Measurements from ENCODE around the gene GTPBP2. TPM values are rescaled to one million over a fixed set of nuclear protein-coding genes. Genes with fewer than 3 reads are reported as not detected.

The GTPBP2 gene
- total and polyA plus RNA-seq, 2 donors: 35.4 to 60.0 TPM

- under 1% methylated on average over 38 of the region's 38 CpGs for WGBS
- peak overlapping the region in 1 of 2 donors; percentile 57 for H3K27ac ChIP-seq (ENCODE audit: low read depth in 1 of 2, low read length in 1 of 2)
- peaks cover 15 to 16% of the 10 kb centered on the region in 2 donors for H3K4me1 ChIP-seq (ENCODE audit: control insufficient read depth in 2 of 2, insufficient read depth in 2 of 2, low read length in 2 of 2)
Observed at GRCh38 chr6:43575105-43575771, 53.8 kb downstream of the GTPBP2 start.

GRCh38 chr6:43572015-43572414, 57.0 kb downstream of the GTPBP2 start:
- Histone ChIP-seq H3K27ac (ENCODE audit: low read depth in 1 of 2, low read length in 1 of 2) (no peak overlapping the region), H3K27me3 (ENCODE audit: control insufficient read depth in 2 of 2, insufficient read depth in 1 of 2, low read length in 1 of 2) (no peaks in the 10 kb centered on the region), H3K4me1 (ENCODE audit: control insufficient read depth in 2 of 2, insufficient read depth in 2 of 2, low read length in 2 of 2) (peaks cover 8 to 12% of the 10 kb centered on the region in 2 donors), H3K36me3 (ENCODE audit: control insufficient read depth in 2 of 2, insufficient read depth in 2 of 2, low read length in 1 of 2) (peaks cover 19 to 54% of the 10 kb centered on the region in 2 donors), H3K9me3 (ENCODE audit: control insufficient read depth in 2 of 2, insufficient read depth in 1 of 2, low read length in 1 of 2) (no peaks in the 10 kb centered on the region), H3K4me3 (ENCODE audit: low read length in 2 of 2) (no peak overlapping the region)
- no peak for DNase-seq (ENCODE audit: low read depth in 6 of 9, low spot score in 9 of 9)
- WGBS: 98% methylated on average over 4 of the region's 4 CpGs

More at GRCh38 chr6:43575105-43575771, 53.8 kb downstream of the GTPBP2 start:
- DNase-seq (ENCODE audit: low read depth in 6 of 9, low spot score in 9 of 9): peak in 3 of 9 donors; percentile 7 to 19 (median 11)
- Histone ChIP-seq H3K4me3 (ENCODE audit: low read length in 2 of 2) (peak overlapping the region; percentile 73 to 83), H3K9me3 (ENCODE audit: control insufficient read depth in 2 of 2, insufficient read depth in 1 of 2, low read length in 1 of 2) (no peaks in the 10 kb centered on the region), H3K36me3 (ENCODE audit: control insufficient read depth in 2 of 2, insufficient read depth in 2 of 2, low read length in 1 of 2) (peaks cover 3 to 33% of the 10 kb centered on the region in 2 donors), H3K27me3 (ENCODE audit: control insufficient read depth in 2 of 2, insufficient read depth in 1 of 2, low read length in 1 of 2) (no peaks in the 10 kb centered on the region)

- peaks cover 3 to 8% of the 10 kb centered on the region in 2 donors for H3K4me1 ChIP-seq (ENCODE audit: control insufficient read depth in 2 of 2, insufficient read depth in 2 of 2, low read length in 2 of 2)
- WGBS: 92% methylated on average over 5 of the region's 5 CpGs
- no peaks in the 10 kb centered on the region for H3K27me3 ChIP-seq (ENCODE audit: control insufficient read depth in 2 of 2, insufficient read depth in 1 of 2, low read length in 1 of 2)
- no peak overlapping the region for H3K4me3 ChIP-seq (ENCODE audit: low read length in 2 of 2)
- H3K9me3 ChIP-seq (ENCODE audit: control insufficient read depth in 2 of 2, insufficient read depth in 1 of 2, low read length in 1 of 2): no peaks in the 10 kb centered on the region
- H3K27ac ChIP-seq (ENCODE audit: low read depth in 1 of 2, low read length in 1 of 2): no peak overlapping the region
- no peak for DNase-seq (ENCODE audit: low read depth in 6 of 9, low spot score in 9 of 9)
- H3K36me3 ChIP-seq (ENCODE audit: control insufficient read depth in 2 of 2, insufficient read depth in 2 of 2, low read length in 1 of 2): peaks cover 19 to 62% of the 10 kb centered on the region in 2 donors
Observed at GRCh38 chr6:43570876-43571441, 58.1 kb downstream of the GTPBP2 start.

Other genes starting within 250 kb of the GTPBP2 start
- gene ABCC10, start 201.7 kb downstream of the GTPBP2 start, total RNA-seq: 8.9 TPM
- gene ABCC10, start 201.7 kb downstream of the GTPBP2 start, polyA plus RNA-seq: 47.6 TPM
- gene DLK2, start 173.7 kb downstream of the GTPBP2 start, total RNA-seq: 1.5 TPM
- gene DLK2, start 173.7 kb downstream of the GTPBP2 start, polyA plus RNA-seq: 10.0 TPM
- 10.1 TPM for gene TJAP1, start 151.7 kb downstream of the GTPBP2 start, total RNA-seq
- gene TJAP1, start 151.7 kb downstream of the GTPBP2 start, polyA plus RNA-seq: 32.1 TPM
- gene LRRC73, start 118.9 kb downstream of the GTPBP2 start, total RNA-seq: 0.09 TPM
- 0.11 TPM for gene LRRC73, start 118.9 kb downstream of the GTPBP2 start, polyA plus RNA-seq
- 47.1 TPM for gene YIPF3, start 112.3 kb downstream of the GTPBP2 start, total RNA-seq
- gene YIPF3, start 112.3 kb downstream of the GTPBP2 start, polyA plus RNA-seq: 62.0 TPM
- gene POLR1C, start 112.2 kb downstream of the GTPBP2 start, total RNA-seq: 23.9 TPM
- gene POLR1C, start 112.2 kb downstream of the GTPBP2 start, polyA plus RNA-seq: 28.5 TPM
- gene XPO5, start 53.2 kb downstream of the GTPBP2 start, total RNA-seq: 22.4 TPM
- 16.7 TPM for gene XPO5, start 53.2 kb downstream of the GTPBP2 start, polyA plus RNA-seq
- 12.5 TPM for gene POLH, start 53.1 kb downstream of the GTPBP2 start, total RNA-seq
- 6.2 TPM for gene POLH, start 53.1 kb downstream of the GTPBP2 start, polyA plus RNA-seq
- gene MAD2L1BP, start 6.6 kb upstream of the GTPBP2 start, total RNA-seq: 48.4 TPM
- gene MAD2L1BP, start 6.6 kb upstream of the GTPBP2 start, polyA plus RNA-seq: 33.9 TPM
- 0.09 TPM for gene RSPH9, start 15.8 kb upstream of the GTPBP2 start, total RNA-seq
- 0.25 TPM for gene RSPH9, start 15.8 kb upstream of the GTPBP2 start, polyA plus RNA-seq
- gene MRPS18A, start 58.5 kb upstream of the GTPBP2 start, total RNA-seq: 49.5 TPM
- 28.1 TPM for gene MRPS18A, start 58.5 kb upstream of the GTPBP2 start, polyA plus RNA-seq
- 18.4 TPM for gene VEGFA, start 140.9 kb upstream of the GTPBP2 start, total RNA-seq
- gene VEGFA, start 140.9 kb upstream of the GTPBP2 start, polyA plus RNA-seq: 24.1 TPM

Measured in thymus (tissue), 11 donors.